Endothelial cell (in vitro differentiated cells): Measurements from ENCODE around the gene TREM2. TPM values are rescaled to one million over a fixed set of nuclear protein-coding genes. Genes with fewer than 3 reads are reported as not detected.
A peak's percentile ranks its signal among the peaks of the same experiment; 100 is the strongest.

Source experiments
- DNase-seq: peaks from one replicate; pipeline ENCODE4 v3.0.0; 2021; ENCODE audit warnings: low spot score
- H3K27ac Mint-ChIP-seq: one replicate; pipeline ENCODE4 v1.8.0; 2021; ENCODE audit warnings: mixed read lengths, inconsistent platforms; ENCODE audit not compliant: unreplicated experiment
- H3K27me3 Mint-ChIP-seq: one replicate; pipeline ENCODE4 v1.8.0; 2021; ENCODE audit warnings: mild to moderate bottlenecking, moderate library complexity, mixed read lengths, inconsistent platforms; ENCODE audit not compliant: unreplicated experiment
- H3K36me3 Mint-ChIP-seq: one replicate; pipeline ENCODE4 v1.8.0; 2021; ENCODE audit warnings: mild to moderate bottlenecking, low read depth, mixed read lengths, inconsistent platforms; ENCODE audit not compliant: unreplicated experiment
- H3K4me1 Mint-ChIP-seq: one replicate; pipeline ENCODE4 v1.8.0; 2021; ENCODE audit warnings: mild to moderate bottlenecking, mixed read lengths, inconsistent platforms; ENCODE audit not compliant: unreplicated experiment
- H3K4me3 Mint-ChIP-seq: one replicate; pipeline ENCODE4 v1.8.0; 2021; ENCODE audit warnings: mild to moderate bottlenecking, mixed read lengths, inconsistent platforms; ENCODE audit not compliant: unreplicated experiment
- H3K9me3 Mint-ChIP-seq: one replicate; pipeline ENCODE4 v1.8.0; 2021; ENCODE audit warnings: mixed read lengths, inconsistent platforms; ENCODE audit not compliant: unreplicated experiment
- CTCF ChIP-seq: fragments of 200-600 bp; sonication (generic); IDR thresholded peaks from one replicate; pipeline ENCODE4 v1.5.0; 2021; ENCODE audit warnings: antibody characterized with exemption; ENCODE audit not compliant: unreplicated experiment
- total RNA-seq: library from RNA; stranded (reverse); fragmentation: NEBNext Ultra II Directional; extraction: Animal tissue kit (Norgen Biotek cat#: 25700); gene quantifications from one replicate; pipeline ENCODE4 v1.2.1, GENCODE V29; 2021; ENCODE audit not compliant: unreplicated experiment

TREM2 gene
- total RNA-seq, 1 donor from 2014 or later: not detected

- no peak overlapping the region for H3K27ac Mint-ChIP-seq
- H3K4me1 Mint-ChIP-seq: peaks cover 19% of the 10 kb centered on the region
- H3K36me3 Mint-ChIP-seq: peaks cover 4% of the 10 kb centered on the region
Observed at GRCh38 chr6:41197234-41197633, 34.3 kb upstream of the TREM2 start.

DNA sequence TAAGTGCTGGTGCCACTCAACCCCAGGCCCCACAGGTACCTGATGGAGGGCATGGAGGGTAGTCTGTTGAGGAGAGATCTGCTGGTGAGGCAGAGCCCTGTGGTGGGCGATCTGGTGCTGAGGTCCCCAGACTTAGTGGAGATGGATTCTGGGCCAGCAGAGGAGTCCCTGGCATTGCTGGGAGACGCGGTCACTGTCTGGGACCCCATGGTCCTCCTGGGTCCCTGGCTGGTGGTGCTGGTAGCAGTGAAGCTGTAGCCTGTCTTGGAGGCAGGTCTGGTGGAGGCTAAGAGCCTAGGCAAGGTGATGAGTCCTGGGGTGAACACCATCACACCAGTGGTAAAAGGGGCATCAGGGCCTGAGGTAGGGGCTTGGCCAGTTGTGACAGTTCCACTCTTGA is 31.5 kb upstream of the TREM2 start:
- no peak overlapping the region for H3K27ac Mint-ChIP-seq
- H3K27me3 Mint-ChIP-seq: peaks cover 7% of the 10 kb centered on the region
- H3K9me3 Mint-ChIP-seq: no peaks in the 10 kb centered on the region
- TF ChIP-seq CTCF: no peak
- H3K4me3 Mint-ChIP-seq: no peak overlapping the region
- DNase-seq: no peak
- peaks cover 1% of the 10 kb centered on the region for H3K4me1 Mint-ChIP-seq
- H3K36me3 Mint-ChIP-seq: peaks cover 4% of the 10 kb centered on the region

More at GRCh38 chr6:41197234-41197633, 34.3 kb upstream of the TREM2 start:
- no peak overlapping the region for H3K4me3 Mint-ChIP-seq
- TF ChIP-seq CTCF: no peak
- H3K9me3 Mint-ChIP-seq: no peaks in the 10 kb centered on the region
- H3K27me3 Mint-ChIP-seq: peaks cover 7% of the 10 kb centered on the region
- no peak for DNase-seq

DNA sequence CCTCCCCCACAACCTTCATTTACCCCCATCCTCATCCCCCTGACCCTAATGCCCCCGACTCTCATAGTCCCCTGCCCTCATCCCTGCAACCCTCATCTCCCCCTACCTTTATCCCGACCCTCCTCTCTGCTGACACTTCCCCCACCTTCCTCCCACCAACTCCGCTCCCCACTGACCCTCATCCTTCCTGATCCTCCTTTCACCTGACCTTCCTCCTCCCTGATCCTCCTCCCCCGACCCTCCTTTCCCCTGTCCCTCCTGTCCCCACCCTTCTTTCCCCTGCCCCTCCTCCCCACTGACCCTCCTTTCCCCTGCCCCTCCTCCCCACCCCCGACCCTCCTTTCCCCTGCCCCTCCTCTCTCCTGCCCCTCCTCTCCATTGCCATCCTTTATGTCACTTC is 31.0 kb upstream of the TREM2 start:
- DNase-seq: no peak
- TF ChIP-seq CTCF: no peak
- Mint-ChIP-seq H3K9me3 (no peaks in the 10 kb centered on the region), H3K4me1 (no peaks in the 10 kb centered on the region), H3K27me3 (peaks cover 7% of the 10 kb centered on the region), H3K4me3 (no peak overlapping the region), H3K27ac (no peak overlapping the region), H3K36me3 (peaks cover 4% of the 10 kb centered on the region)

DNA sequence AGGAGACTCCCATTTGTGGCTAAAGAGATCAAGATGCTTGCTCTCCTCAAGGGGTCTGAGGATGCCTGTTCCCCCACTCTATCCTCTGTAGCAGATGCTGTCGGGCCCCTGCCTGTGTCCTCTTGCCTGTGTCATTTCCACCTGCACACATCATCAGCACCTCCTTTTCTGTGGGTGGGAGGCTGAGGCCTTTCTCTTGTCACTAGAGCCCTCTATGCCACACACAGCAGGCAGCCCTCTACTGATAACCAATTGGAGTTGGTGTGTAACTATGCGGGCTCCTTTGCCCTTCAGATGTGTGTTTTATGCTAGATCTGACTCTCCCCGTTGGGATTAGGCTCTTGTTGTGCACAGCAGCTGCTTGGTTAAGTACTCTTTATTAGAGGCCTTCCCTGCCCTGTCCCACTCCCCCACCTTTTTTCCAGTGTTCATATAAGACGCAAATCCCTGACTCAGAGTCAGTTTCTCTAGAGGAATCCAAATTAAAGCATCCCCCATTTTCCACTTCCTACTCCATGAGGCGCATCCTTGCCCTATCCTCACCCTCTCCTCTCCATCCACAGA is 30.3 kb upstream of the TREM2 start:
- DNase-seq: no peak
- no peaks in the 10 kb centered on the region for H3K9me3 Mint-ChIP-seq
- H3K4me3 Mint-ChIP-seq: no peak overlapping the region
- H3K27ac Mint-ChIP-seq: no peak overlapping the region
- no peak for TF ChIP-seq CTCF
- no peaks in the 10 kb centered on the region for H3K4me1 Mint-ChIP-seq
- H3K27me3 Mint-ChIP-seq: peaks cover 7% of the 10 kb centered on the region
- H3K36me3 Mint-ChIP-seq: peaks cover 4% of the 10 kb centered on the region

DNA sequence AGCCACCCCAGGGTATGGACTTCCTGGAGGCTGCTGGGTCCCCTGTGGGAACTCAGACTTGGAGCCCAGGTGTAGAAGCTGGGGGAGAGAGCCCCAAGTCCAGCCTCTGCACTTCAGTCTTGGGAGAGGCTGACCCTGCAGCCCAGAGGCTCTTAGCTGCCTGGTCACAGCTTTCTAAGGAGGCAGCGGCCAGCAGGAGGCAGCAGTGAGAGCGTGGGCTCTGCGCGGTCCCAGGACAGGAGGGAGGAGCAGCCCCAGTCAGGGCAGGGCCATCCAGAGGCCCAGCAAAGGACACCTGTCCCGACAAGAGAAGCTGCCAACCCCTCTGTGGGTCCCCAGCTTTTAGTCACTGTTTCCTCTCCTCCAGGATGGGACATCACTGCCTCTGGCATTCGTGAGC is 28.7 kb upstream of the TREM2 start:
- H3K4me1 Mint-ChIP-seq: peaks cover 6% of the 10 kb centered on the region
- DNase-seq: peak; percentile 58

More for the DNA sequence above, 28.7 kb upstream of the TREM2 start:
- no peak overlapping the region for H3K4me3 Mint-ChIP-seq
- peak; percentile 54 for TF ChIP-seq CTCF
- H3K36me3 Mint-ChIP-seq: peaks cover 4% of the 10 kb centered on the region
- peaks cover 4% of the 10 kb centered on the region for H3K27me3 Mint-ChIP-seq
- no peak overlapping the region for H3K27ac Mint-ChIP-seq
- no peaks in the 10 kb centered on the region for H3K9me3 Mint-ChIP-seq
